ELR (cell line): Measurements from ENCODE around the gene ALPL.
A peak's percentile ranks its signal among the peaks of the same experiment; 100 is the strongest.

Source experiments
- DNase-seq: peaks from one replicate; pipeline ENCODE4 v3.0.0-alpha.2; 2015; ENCODE audit warnings: low read depth

ALPL gene

DNA sequence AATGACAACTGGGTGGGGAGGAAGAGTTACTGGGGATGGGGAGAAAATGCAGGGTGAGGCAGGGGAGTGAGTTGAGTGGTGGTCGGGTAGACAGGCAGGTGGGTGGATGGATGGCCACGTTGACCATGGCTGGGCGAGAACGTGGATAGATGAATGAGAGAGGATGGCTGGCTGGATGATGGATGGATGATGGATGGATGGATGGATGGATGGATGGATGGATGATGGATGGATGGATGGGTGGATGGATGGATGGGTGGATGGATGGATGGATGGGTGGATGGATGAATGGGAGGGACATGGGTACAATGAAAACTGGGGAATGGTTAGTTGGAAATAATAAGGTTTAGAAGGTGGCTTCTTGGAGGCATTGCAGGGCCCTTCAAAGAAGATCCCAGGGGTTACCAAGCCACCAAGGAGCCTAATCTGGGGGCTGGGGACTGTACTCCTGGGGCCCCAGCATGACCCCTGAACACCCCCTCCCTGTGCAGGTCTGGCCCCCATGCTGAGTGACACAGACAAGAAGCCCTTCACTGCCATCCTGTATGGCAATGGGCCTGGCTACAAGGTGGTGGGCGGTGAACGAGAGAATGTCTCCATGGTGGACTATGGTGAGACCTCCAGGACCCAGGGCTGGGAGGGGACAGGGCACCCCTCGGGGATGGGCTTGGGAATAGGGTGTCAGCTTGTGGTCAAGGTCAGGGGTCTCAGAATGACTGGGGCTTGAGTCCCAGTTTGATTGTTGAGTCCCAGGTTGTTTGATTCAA lies 67.0 kb downstream of the ALPL start:
- DNase-seq: no peak

- no peak for DNase-seq
These were observed 67.6 kb downstream of the ALPL start for GRCh38 chr1:21576798-21577187.

DNA sequence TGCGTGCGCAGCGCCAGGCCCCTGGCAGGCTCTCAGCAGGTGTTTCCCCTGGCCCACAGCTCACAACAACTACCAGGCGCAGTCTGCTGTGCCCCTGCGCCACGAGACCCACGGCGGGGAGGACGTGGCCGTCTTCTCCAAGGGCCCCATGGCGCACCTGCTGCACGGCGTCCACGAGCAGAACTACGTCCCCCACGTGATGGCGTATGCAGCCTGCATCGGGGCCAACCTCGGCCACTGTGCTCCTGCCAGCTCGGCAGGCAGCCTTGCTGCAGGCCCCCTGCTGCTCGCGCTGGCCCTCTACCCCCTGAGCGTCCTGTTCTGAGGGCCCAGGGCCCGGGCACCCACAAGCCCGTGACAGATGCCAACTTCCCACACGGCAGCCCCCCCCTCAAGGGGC lies 68.1 kb downstream of the ALPL start:
- DNase-seq: no peak

DNA sequence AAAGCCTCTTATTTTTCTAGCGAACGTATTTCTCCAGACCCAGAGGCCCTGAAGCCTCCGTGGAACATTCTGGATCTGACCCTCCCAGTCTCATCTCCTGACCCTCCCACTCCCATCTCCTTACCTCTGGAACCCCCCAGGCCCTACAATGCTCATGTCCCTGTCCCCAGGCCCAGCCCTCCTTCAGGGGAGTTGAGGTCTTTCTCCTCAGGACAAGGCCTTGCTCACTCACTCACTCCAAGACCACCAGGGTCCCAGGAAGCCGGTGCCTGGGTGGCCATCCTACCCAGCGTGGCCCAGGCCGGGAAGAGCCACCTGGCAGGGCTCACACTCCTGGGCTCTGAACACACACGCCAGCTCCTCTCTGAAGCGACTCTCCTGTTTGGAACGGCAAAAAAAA lies 68.7 kb downstream of the ALPL start:
- DNase-seq: no peak

- DNase-seq: peak; percentile 48
These were observed 70.6 kb downstream of the ALPL start for GRCh38 chr1:21579791-21580190.

- no peak for DNase-seq
These were observed 74.9 kb downstream of the ALPL start for GRCh38 chr1:21584096-21584495.

GRCh38 chr1:21585037-21585436 lies 75.8 kb downstream of the ALPL start:
- no peak for DNase-seq

GRCh38 chr1:21586222-21586621 lies 77.0 kb downstream of the ALPL start:
- no peak for DNase-seq

- DNase-seq: peak; percentile 92
These were observed 77.8 kb downstream of the ALPL start for GRCh38 chr1:21586846-21587601.

DNA sequence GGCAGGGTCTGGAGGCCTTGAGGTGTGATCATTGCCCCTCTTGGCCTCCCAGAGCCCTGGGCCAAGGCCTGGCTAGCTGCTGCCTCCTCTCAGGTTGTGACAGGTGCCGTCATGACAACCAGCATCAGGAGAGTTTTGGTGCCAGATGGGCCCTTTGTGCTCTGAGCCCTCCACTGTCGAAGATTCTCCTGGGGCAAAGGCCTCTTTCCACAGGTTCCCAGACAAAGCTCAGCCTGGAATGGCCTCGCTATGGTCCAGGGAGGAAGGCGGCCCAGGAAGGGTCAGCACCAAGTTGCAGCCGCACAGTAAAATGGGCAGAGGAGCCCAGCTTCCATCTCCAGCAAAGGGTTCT lies 78.4 kb downstream of the ALPL start:
- no peak for DNase-seq

GRCh38 chr1:21589618-21590017 lies 80.4 kb downstream of the ALPL start:
- no peak for DNase-seq

- DNase-seq: no peak
These were observed 81.1 kb downstream of the ALPL start for GRCh38 chr1:21590126-21590880.

DNA sequence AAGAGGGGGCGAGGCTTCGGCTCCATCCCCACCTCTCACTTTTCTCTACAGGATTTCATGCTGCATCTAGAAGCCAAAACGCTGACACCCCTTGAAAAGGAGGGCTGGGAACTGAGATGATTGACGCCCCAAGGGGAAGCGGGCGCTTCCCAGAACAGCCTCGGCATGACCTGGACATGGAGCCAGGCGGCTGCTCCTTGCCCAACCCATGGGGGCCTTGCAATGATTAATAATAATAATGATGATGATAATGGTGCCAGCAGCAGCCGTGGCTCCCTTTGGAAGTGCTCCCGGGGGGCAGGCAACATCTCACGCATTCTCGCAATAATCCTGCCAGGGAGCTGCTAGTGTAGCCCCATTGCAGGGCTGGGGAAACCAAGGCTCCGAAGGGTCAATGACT lies 81.7 kb downstream of the ALPL start:
- DNase-seq: no peak

DNA sequence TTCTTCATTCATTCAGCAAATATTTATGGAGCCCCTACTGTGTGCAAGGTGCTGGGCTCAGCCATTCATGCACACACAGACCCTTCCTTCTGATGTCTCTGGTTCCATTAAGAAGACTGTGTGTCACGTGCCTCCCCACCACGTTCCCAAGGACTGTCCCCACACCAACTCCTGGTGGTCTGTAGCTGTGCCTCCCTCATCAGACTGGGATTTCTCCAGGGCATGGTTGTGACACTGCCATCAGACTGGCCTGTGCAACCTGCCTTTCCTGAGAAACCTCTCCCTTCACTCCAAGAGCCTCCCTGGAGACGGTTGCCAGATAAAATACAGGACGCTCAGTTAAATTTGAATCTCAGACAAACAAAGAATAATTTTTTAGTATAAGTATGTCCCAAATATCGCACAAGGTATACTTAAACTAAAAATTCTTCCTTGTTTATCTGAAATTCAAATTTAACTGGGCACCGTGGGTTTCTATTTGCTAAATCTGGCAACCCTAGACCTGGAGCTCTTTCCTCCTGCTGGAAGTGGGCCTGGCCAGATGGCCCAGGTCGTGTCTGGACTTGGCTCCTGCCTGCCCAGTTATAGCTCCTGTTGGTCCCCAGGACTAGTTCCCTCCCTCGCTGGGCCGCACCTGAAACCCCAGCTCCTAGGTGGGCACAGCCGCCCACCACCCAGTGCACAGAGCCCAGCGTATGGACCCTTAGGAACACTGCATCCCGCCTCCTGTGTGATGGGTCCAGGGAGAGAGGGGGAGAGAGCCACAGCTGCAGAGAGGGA lies 83.1 kb downstream of the ALPL start:
- DNase-seq: no peak

DNA sequence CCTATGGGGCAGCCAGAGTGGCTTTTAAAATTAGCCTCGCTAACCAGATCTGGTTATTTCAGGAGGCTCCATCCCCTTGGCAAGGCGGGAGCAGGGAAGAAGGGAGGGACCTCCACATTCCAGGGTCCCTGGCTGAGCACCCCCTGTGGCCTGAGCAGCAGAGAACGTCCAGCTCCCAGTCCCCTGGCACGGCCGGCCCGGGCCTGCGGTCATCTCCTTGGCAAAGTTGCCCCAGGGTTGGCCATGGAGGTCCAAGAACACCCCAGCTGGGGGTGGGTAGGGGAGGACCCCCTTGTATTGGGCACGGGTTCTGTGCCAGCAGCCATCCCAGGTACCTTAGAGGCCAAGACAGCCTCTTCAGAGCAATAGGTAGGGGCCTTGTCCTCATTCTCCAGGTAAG lies 84.0 kb downstream of the ALPL start:
- DNase-seq: no peak

DNA sequence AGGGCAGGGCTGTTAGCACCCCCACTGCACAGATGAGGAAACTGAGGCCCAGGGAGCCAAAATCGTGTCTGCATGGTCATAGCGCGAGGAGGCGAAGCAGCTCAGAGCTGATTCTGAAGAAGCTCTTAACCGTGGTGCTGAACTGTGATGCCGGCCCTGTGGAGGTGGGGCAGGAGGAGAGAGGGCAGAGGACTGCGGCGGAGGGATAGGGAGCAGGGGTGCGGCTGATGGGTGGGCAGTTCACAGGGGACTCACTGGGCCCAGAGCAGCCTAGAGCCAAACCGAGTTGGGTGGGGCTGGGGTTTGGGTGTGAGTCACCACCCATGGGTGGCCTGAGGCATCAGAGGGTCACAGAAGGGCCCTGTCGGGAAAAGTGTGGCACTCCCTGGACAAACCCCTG lies 85.3 kb downstream of the ALPL start:
- peak; percentile 52 for DNase-seq

DNA sequence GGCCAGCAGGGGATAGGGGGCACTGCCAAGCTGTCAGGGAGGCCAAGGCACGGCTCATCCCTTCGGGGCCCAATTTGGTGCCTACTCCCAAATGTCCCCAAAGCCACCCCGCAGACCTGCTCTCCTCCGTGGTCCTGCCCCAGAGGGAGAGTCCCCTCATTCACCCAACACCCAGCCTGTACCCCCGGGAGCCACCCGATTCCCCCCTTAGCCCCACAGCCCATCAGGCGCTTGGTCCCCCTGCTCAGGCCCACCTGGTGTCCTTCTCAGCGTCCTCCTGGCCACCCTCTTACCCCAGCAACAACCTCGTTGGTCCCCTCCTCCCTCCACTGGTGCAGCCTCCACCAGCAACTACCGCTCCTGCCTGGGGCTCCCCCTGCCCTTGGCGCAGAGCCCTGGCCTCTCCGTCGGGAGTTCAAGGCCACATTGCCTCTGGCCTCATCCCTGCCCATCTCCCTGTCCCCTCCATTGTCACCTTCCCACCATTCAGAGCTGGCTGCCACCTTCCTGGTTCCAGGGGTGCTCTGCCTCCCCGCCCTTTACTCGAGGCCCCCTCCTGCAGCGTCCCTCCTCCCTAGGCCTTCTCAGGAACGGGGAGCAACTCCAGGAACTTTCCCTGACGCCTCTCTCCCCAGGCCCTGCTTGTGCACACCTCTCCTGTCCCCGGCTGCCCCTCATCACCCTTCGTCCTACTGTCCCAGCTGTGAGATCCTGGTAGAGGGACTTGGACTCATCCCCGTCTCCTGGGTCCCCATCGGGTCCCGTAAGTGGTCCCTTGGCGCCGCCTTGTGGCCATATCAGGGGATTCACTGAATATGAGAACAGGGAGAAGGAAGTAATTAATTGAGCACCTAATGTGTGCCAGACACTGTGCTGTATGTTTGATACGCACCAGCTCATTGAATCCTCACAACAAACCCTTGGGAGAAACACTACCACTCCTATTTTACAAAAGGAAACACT lies 86.0 kb downstream of the ALPL start:
- peak; percentile 75 for DNase-seq

GRCh38 chr1:21596174-21596573 lies 87.0 kb downstream of the ALPL start:
- no peak for DNase-seq

GRCh38 chr1:21596628-21597027 lies 87.4 kb downstream of the ALPL start:
- no peak for DNase-seq

GRCh38 chr1:21597753-21598152 lies 88.5 kb downstream of the ALPL start:
- no peak for DNase-seq

DNA sequence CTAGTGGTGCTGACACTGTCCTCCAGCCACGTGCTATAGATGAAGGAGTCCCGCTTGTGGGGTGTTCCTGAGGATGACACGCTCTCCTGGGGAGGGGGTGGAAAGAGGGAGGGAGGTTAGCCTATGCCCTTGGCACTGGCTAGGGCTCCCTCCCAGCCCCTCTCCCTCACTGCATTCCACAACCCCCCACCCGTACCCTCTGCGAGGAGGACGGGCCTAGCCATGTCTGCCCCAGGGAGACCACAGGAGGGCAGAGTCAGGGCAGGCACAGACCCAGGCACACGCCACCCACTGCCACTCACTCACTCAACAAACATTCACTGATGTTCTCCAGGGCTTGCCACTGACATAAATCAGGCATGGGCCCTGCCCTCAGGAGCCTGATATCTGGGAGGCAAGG lies 89.2 kb downstream of the ALPL start:
- DNase-seq: no peak
